ENCODE results near the gene EIF4H. TPM values are rescaled to one million over a fixed set of nuclear protein-coding genes. Genes with fewer than 3 reads are reported as not detected.
"Not testable (repeated sequence)": the region's sequence is repeated elsewhere in the genome, so short reads cannot be mapped to it uniquely, and the experiment has no call there.

The EIF4H gene
- total RNA-seq, 2 experiments from 2014 or later, result 287 to 302 TPM

DNA sequence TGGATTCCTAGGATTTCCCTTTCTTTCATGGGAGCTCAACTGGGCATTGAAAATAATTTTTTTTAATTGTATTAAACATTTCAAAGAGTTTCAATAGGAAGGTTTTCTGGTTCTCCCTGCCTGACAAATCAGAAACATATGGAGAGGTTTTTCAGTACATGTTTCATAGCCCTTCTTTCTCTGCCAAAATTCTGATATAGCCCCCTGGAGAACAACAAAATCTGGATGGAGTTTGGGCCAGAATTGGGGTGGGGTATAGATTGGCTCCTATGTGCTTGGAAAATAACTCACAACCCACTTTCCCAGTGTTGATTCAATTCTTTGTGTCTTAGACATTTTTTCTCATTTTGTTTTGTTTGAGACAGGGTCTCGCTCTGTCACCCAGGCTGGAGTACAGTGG is 24.6 kb upstream of the EIF4H start:
- Mint-ChIP-seq H3K4me1 (ENCODE audit: low read depth) (no peaks in the 10 kb centered on the region), H3K36me3 (ENCODE audit: low read depth) (no peaks in the 10 kb centered on the region), H3K9me3 (ENCODE audit: insufficient read depth) (no peaks in the 10 kb centered on the region), H3K27me3 (ENCODE audit: low read depth) (peaks cover 8% of the 10 kb centered on the region), H3K27ac (no peak overlapping the region), H3K4me3 (no peak overlapping the region)
- CTCF ChIA-PET, result no interaction called here
- POLR2A ChIA-PET, result interaction anchor here (0.6 kb wide), 1 partner anchor 90 kb away, joined by 3 read pairs; no protein-coding TSS in a partner anchor
- ATAC-seq, result no peak
- no peak for DNase-seq

DNA sequence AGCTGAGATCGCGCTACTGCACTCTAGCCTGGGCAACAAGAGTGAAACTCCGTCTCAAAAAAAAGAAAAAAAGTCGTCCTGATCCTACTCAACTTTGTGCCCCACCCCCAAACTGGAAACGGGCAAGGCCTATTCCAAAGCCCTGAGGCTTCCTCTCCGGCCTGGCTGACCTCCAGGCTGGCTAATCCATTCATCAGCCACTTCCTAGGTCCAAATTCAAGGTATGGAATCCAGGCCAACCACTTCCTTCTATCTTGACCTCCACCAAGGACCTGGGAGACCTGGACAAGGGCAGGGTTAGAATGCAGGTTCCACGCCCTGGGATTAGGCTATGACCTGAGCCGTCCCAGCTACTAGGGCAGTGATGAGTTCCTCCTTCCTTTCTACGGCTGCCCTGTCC is 20.4 kb upstream of the EIF4H start:
- ChIA-PET POLR2A (no interaction called here), CTCF (no interaction called here)
- Mint-ChIP-seq H3K36me3 (ENCODE audit: low read depth) (no peaks in the 10 kb centered on the region), H3K27me3 (ENCODE audit: low read depth) (no peaks in the 10 kb centered on the region), H3K9me3 (ENCODE audit: insufficient read depth) (no peaks in the 10 kb centered on the region), H3K4me1 (ENCODE audit: low read depth) (no peaks in the 10 kb centered on the region), H3K27ac (no peak overlapping the region), H3K4me3 (no peak overlapping the region)
- no peak for ATAC-seq
- DNase-seq, result no peak

DNA sequence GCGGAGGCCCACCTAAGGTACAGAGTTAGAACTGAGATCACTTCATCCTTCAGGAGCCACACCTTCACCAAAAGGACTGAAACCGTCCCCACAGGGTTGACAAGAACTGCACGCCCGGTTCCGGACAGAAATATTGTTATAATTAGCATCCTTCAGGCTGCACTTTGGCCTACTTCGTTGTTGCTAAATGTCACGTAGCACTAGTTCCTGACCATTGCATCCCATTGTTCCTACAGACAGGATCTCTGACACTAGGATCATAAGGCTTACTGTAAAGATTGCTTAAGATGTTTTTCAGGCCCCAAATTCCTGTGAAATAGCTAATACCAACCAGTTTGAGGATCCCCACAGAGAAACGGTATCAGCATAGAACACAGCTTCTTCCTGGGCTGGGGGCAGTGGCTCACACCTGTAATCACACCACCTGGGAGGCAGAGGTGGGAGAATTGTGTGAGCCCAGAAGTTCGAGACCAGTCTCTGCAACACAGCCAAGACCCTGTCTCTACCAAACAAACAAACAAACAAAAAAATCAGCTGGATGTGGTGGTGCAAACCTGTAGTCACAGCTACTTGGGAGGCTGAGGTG is 18.3 kb upstream of the EIF4H start:
- H3K27me3 Mint-ChIP-seq (ENCODE audit: low read depth), result no peaks in the 10 kb centered on the region
- ChIA-PET CTCF (no interaction called here), POLR2A (interaction anchor here (0.7 kb wide), 1 partner anchor 1900 kb away, joined by 3 read pairs; no protein-coding TSS in a partner anchor)
- no peaks in the 10 kb centered on the region for H3K9me3 Mint-ChIP-seq (ENCODE audit: insufficient read depth)
- DNase-seq, result no peak
- H3K4me3 Mint-ChIP-seq, result no peak overlapping the region
- no peaks in the 10 kb centered on the region for H3K4me1 Mint-ChIP-seq (ENCODE audit: low read depth)
- H3K27ac Mint-ChIP-seq, result no peak overlapping the region
- no peak for ATAC-seq
- H3K36me3 Mint-ChIP-seq (ENCODE audit: low read depth), result no peaks in the 10 kb centered on the region

DNA sequence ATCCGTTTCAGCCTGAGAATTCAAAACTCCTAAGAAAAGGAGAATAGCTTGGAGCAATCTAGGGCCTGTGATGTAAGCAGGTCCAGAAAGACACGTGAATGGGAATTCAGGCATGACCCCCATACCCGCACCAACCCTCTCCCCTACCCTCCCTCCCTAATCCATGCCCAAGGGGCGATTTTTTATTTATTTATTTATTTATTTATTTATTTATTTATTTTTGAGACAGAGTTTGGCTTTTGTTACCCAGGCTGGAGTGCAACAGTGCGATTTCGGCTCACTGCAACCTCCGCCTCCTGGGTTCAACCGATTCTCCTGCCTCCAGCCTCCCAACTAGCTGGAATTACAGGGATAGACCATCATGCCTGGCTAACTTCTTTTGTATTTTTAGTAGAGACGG is 16.6 kb upstream of the EIF4H start:
- no peaks in the 10 kb centered on the region for H3K4me1 Mint-ChIP-seq (ENCODE audit: low read depth)
- ATAC-seq (no peak), DNase-seq (no peak)
- H3K27ac Mint-ChIP-seq, result no peak overlapping the region
- no peaks in the 10 kb centered on the region for H3K9me3 Mint-ChIP-seq (ENCODE audit: insufficient read depth)
- ChIA-PET CTCF (no interaction called here), POLR2A (no interaction called here)
- H3K27me3 Mint-ChIP-seq (ENCODE audit: low read depth), result no peaks in the 10 kb centered on the region
- no peaks in the 10 kb centered on the region for H3K36me3 Mint-ChIP-seq (ENCODE audit: low read depth)
- H3K4me3 Mint-ChIP-seq, result no peak overlapping the region

DNA sequence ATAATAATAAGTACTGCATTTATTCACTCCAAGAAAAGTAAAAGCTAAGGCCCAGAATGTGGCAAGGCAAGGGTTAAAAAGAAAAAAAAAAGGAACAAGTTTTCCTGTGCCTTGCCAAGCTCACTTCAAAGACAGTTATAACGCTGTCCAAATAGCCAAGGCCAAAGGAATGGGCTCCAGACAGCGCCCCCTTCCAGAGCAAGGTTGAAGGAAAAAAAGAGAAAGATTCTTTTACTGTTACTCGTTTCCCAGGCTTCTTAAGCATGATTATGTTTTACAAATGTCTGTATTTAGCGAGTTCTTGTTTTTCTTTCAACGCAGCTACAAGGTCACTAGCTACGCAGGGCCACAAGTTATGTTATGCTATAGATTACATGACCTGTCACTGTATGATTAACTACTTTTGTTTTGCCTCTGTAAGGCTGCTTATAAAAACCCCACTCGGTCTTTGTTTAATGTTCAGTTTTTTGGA is 9.1 kb upstream of the EIF4H start:
- no peak overlapping the region for H3K27ac Mint-ChIP-seq
- H3K4me1 Mint-ChIP-seq (ENCODE audit: low read depth), result no peaks in the 10 kb centered on the region
- no peaks in the 10 kb centered on the region for H3K36me3 Mint-ChIP-seq (ENCODE audit: low read depth)
- CTCF ChIA-PET, result no interaction called here
- no peak for ATAC-seq
- no peak overlapping the region for H3K4me3 Mint-ChIP-seq
- DNase-seq, result no peak
- no peaks in the 10 kb centered on the region for H3K27me3 Mint-ChIP-seq (ENCODE audit: low read depth)
- POLR2A ChIA-PET, result no interaction called here
- H3K9me3 Mint-ChIP-seq (ENCODE audit: insufficient read depth), result no peaks in the 10 kb centered on the region

DNA sequence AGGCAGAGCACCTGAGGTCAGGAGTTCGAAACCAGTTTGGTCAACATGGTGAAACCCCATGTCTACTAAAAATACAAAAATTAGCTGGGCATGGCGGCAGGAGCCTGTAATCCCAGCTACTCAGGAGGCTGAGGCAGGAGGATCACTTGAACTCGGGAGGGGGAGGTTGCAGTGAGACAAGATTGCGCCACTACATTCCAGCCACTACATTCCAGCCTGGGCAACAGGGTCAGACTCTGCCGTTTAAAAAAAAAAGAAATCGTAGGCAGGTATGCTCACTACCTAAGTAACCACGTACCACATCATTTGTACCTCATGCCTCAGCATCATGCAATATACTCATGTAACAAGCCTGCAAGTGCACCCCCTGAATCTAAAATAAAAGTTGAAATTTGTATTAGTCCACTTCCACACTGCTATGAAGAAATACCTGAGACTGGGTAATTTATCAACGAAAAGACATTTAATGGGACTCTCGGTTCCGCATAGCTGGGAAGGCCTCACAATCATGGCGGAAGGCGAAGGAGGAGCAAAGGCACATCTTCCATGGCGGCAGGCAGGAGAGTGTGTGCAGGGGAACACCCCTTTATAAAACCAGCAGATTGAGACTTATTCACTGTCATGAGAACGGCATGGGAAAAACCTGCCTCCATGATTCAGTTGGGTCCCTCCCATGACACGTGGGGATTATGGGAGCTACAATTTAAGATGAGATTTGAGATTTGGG is 8.1 kb upstream of the EIF4H start:
- ChIA-PET POLR2A (no interaction called here), CTCF (interaction anchor here (1.4 kb wide), 1 partner anchor 41 kb away, joined by 3 read pairs; no protein-coding TSS in a partner anchor)
- H3K9me3 Mint-ChIP-seq (ENCODE audit: insufficient read depth), result no peaks in the 10 kb centered on the region
- H3K4me3 Mint-ChIP-seq, result no peak overlapping the region
- no peak for DNase-seq
- no peaks in the 10 kb centered on the region for H3K4me1 Mint-ChIP-seq (ENCODE audit: low read depth)
- no peak overlapping the region for H3K27ac Mint-ChIP-seq
- no peaks in the 10 kb centered on the region for H3K27me3 Mint-ChIP-seq (ENCODE audit: low read depth)
- no peak for ATAC-seq
- no peaks in the 10 kb centered on the region for H3K36me3 Mint-ChIP-seq (ENCODE audit: low read depth)

DNA sequence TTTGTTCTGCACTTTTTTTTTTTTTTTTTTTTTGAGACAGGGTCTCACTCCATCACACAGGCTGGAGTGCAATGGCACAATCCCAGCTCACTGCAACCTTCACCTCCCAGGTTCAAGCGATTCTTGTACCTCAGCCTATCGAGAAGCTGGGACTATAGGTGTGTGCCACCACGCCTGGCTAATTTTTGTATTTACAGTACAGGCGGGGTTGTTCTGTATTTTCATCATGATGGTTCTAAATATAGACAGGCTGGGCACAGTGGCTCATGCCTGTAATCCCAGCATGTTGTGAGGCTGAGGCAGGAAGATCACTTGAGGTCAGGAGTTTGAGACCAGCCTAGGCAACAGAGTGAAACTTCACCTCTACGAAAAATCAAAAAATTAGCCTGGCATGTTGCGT is 6.8 kb upstream of the EIF4H start:
- H3K4me1 Mint-ChIP-seq (ENCODE audit: low read depth); DNase-seq; H3K27me3 Mint-ChIP-seq (ENCODE audit: low read depth); H3K9me3 Mint-ChIP-seq (ENCODE audit: insufficient read depth); H3K4me3 Mint-ChIP-seq; POLR2A ChIA-PET; H3K36me3 Mint-ChIP-seq (ENCODE audit: low read depth); ATAC-seq; H3K27ac Mint-ChIP-seq: not testable (repeated sequence)
- CTCF ChIA-PET, result interaction anchor here (1.4 to 2.0 kb wide), 2 partner anchors 16 to 39 kb away, joined by 3 to 6 read pairs; no protein-coding TSS in a partner anchor

DNA sequence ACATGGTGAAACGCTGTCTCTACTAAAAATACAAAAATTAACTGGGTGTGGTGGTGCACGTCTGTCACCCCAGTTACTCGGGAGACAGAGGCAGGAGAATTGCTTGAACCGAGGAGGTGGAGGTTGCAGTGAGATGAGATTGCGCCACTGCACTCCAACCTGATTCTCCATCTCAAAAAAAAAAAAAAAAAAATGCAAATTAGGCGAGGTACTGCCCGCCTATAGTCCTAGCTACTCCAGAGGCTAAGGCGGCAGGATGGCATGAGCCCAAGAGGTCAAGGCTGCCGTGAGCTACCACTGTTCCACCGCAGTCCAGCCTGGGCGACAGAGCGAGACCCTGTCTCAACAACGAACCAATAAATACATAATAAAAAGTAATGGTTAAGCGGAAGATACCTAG is 1.1 kb upstream of the EIF4H start:
- H3K4me3 Mint-ChIP-seq, result peak overlapping the region; percentile 81
- H3K27ac Mint-ChIP-seq, result no peak overlapping the region
- POLR2A ChIA-PET, result interaction anchor here (0.7 to 2.7 kb wide), 3 partner anchors 18 to 89 kb away, joined by 3 to 26 read pairs (median 16); partner anchors contain the start of gene LIMK1

DNA sequence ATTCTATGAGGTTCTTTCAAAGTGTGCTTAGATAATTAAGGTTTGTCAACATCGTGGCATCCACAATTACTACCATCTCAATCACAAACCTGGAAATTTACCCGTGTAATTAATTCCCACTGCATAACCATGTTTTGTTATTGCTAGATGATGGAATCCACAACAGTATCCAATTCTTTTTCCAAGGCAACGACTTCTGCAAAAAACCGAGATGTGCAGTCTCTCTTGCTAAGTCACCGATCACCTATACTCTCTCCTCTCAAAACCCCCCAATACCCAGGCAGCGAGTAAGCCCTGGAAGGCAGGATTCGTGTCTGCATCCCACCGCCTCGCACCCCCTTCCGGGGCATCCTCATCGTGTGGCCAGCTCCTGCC is 678 bp upstream of the EIF4H start:
- Mint-ChIP-seq H3K4me1 (ENCODE audit: low read depth) (peaks cover 29% of the 10 kb centered on the region), H3K9me3 (ENCODE audit: insufficient read depth) (no peaks in the 10 kb centered on the region), H3K27me3 (ENCODE audit: low read depth) (no peaks in the 10 kb centered on the region), H3K27ac (peak overlapping the region; percentile 82), H3K4me3 (peak overlapping the region; percentile 81), H3K36me3 (ENCODE audit: low read depth) (peaks cover 20% of the 10 kb centered on the region)
- POLR2A ChIA-PET, result interaction anchor here (0.7 to 2.7 kb wide), 4 partner anchors 10 to 89 kb away, joined by 3 to 26 read pairs (median 10); partner anchors contain the start of gene LIMK1
- ATAC-seq (no peak), DNase-seq (no peak)
- CTCF ChIA-PET, result interaction anchor here (1.0 kb wide), 1 partner anchor 104 kb away, joined by 3 read pairs; no protein-coding TSS in a partner anchor

More for the DNA sequence above, 1.1 kb upstream of the EIF4H start:
- no peak for DNase-seq
- Mint-ChIP-seq H3K9me3 (ENCODE audit: insufficient read depth) (no peaks in the 10 kb centered on the region), H3K27me3 (ENCODE audit: low read depth) (no peaks in the 10 kb centered on the region), H3K4me1 (ENCODE audit: low read depth) (peaks cover 28% of the 10 kb centered on the region), H3K36me3 (ENCODE audit: low read depth) (peaks cover 20% of the 10 kb centered on the region)
- no peak for ATAC-seq
- CTCF ChIA-PET, result interaction anchor here (1.0 kb wide), 1 partner anchor 103 kb away, joined by 3 read pairs; no protein-coding TSS in a partner anchor

DNA sequence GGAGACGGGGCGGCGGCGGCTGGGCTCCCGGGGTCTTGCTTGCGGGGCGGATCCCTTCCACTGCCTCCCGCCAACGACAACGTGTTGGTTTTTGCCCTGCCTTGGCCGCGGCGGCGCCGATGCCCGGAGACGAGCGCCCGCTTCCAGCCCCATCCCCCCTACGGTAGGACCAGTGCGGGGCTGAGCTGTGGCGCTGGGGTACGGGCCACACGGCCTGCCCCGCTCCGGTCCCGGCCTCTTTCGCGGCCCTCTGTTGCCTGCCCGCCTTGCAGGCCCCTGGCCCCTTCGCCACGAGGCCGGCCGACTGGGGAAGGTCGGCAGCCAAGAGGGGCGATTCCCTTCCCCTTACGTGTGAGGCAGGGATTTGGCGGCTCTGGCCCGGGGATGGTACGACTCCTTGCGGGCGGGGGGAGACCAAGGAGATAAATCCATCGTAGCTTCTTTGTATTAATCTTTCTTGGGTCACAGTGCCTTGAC is 488 bp downstream of the EIF4H start:
- Mint-ChIP-seq H3K36me3 (ENCODE audit: low read depth) (peaks cover 29% of the 10 kb centered on the region), H3K4me3 (peak overlapping the region; percentile 87), H3K9me3 (ENCODE audit: insufficient read depth) (no peaks in the 10 kb centered on the region), H3K4me1 (ENCODE audit: low read depth) (peaks cover 38% of the 10 kb centered on the region), H3K27ac (peak overlapping the region; percentile 88), H3K27me3 (ENCODE audit: low read depth) (no peaks in the 10 kb centered on the region)
- CTCF ChIA-PET, result interaction anchor here (0.5 to 8.9 kb wide), 8 partner anchors 9 to 320 kb away, joined by 3 to 51 read pairs (median 4); partner anchors contain the start of gene LAT2
- peak; percentile 60 for ATAC-seq
- POLR2A ChIA-PET, result interaction anchor here (0.7 to 2.7 kb wide), 10 partner anchors 9 to 109 kb away, joined by 3 to 26 read pairs (median 6); partner anchors contain the start of gene LIMK1
- peak; percentile 52 for DNase-seq

DNA sequence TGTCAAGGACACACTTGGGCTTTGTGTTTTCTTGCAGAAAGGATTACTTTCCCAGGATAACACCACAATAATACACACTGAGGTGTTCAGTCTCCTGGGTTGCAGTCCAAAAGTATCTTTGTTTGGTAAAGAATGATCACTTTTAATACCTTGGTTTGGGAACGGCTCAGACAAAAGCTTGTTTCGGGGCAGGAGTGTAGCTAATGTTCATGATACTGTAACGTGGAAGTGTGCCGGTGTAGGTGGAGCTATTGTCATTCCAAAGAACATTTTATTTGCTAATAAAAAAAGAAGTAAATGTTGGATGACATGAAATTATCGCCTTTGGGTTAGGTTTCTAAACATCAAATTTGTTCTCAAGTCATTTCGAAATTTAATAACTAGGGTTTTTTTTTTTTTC is 1.2 kb downstream of the EIF4H start:
- no peak for ATAC-seq
- H3K27ac Mint-ChIP-seq, result peak overlapping the region; percentile 77
- no peaks in the 10 kb centered on the region for H3K27me3 Mint-ChIP-seq (ENCODE audit: low read depth)
- no peak for DNase-seq
- H3K4me3 Mint-ChIP-seq, result peak overlapping the region; percentile 87
- H3K4me1 Mint-ChIP-seq (ENCODE audit: low read depth), result peaks cover 40% of the 10 kb centered on the region
- POLR2A ChIA-PET, result interaction anchor here (0.7 to 2.7 kb wide), 9 partner anchors 8 to 110 kb away, joined by 3 to 26 read pairs (median 6); partner anchors contain the start of gene LIMK1
- CTCF ChIA-PET, result interaction anchor here (0.8 to 8.9 kb wide), 7 partner anchors 8 to 320 kb away, joined by 3 to 51 read pairs (median 5); no protein-coding TSS in a partner anchor
- H3K36me3 Mint-ChIP-seq (ENCODE audit: low read depth), result peaks cover 33% of the 10 kb centered on the region
- H3K9me3 Mint-ChIP-seq (ENCODE audit: insufficient read depth), result no peaks in the 10 kb centered on the region

DNA sequence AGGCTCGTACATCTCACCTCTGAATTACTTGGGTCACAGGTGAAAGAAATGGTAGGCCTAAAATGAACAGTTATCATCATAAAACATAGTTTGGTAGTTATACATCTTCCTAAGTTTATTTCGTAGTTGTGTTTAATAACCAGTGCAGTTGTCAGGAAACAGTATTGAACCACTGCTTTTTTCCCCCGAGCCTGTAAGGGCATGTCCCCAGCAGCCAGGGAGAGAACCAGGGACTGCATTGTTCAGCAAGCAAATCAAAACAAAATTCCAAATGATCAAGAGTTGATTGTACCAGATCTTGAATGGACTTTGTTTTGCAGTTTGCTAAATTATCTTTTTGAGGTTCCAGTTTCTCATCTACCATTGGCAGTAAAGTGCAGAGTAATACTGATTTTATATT is 2.4 kb downstream of the EIF4H start:
- Mint-ChIP-seq H3K36me3 (ENCODE audit: low read depth) (peaks cover 36% of the 10 kb centered on the region), H3K9me3 (ENCODE audit: insufficient read depth) (no peaks in the 10 kb centered on the region), H3K27me3 (ENCODE audit: low read depth) (no peaks in the 10 kb centered on the region), H3K27ac (peak overlapping the region; percentile 27), H3K4me1 (ENCODE audit: low read depth) (peaks cover 44% of the 10 kb centered on the region), H3K4me3 (peak overlapping the region; percentile 87)
- CTCF ChIA-PET, result interaction anchor here (0.8 to 8.9 kb wide), 4 partner anchors 16 to 109 kb away, joined by 3 to 51 read pairs (median 4); partner anchors contain the start of gene LIMK1
- no peak for ATAC-seq
- no peak for DNase-seq
- POLR2A ChIA-PET, result no interaction called here

Data from activated CD8-positive, alpha-beta T cell treated with anti-CD3 and anti-CD28 coated beads, Interleukin-2, amount 10 ng/mL, durations not matched to agents 7 days and 5 days (primary cell).